ENCODE data around the gene CCDC191.

The CCDC191 gene

GRCh38 chr3:114011059-114011797 is 45.1 kb downstream of the CCDC191 start:
- no peaks in the 10 kb centered on the region for H3K27me3 ChIP-seq
- no peak for TF ChIP-seq Cebpa-rat (IDR thresholded peaks at IDR 0.05)
- H3K9me3 ChIP-seq (replicated peaks in 1 of 11): peaks cover under 1 to 7% (median under 1%) of the 10 kb centered on the region in 11 experiments; a peak in 18 of 22 replicates
- no peak overlapping the region for H3K4me3 ChIP-seq
- no peaks in the 10 kb centered on the region for H4K20me1 ChIP-seq
- peaks cover 0 to 1% (median 0%) of the 10 kb centered on the region in 11 experiments; a peak in 6 of 22 replicates for H3K36me3 ChIP-seq
- no peak overlapping the region for H3K4me2 ChIP-seq
- no peak overlapping the region for H3K9ac ChIP-seq
- peaks cover 0 to 8% (median under 1%) of the 10 kb centered on the region in 10 experiments; a peak in 10 of 20 replicates for H3K4me1 ChIP-seq
- H3K27ac ChIP-seq: no peak overlapping the region

- H3K9ac ChIP-seq: peak overlapping the region in 4 of 11 experiments; percentile 13 to 58 (median 44); a peak in 4 of 22 replicates
- no peaks in the 10 kb centered on the region for H4K20me1 ChIP-seq
- peaks cover 0 to 33% (median 22%) of the 10 kb centered on the region in 10 experiments; a peak in 14 of 20 replicates for H3K4me1 ChIP-seq
- H3K27ac ChIP-seq: peak overlapping the region in 5 of 11 experiments; percentile 32 to 81 (median 66); a peak in 9 of 22 replicates
- TF ChIP-seq Cebpa-rat (IDR thresholded peaks at IDR 0.05): no peak
- H3K27me3 ChIP-seq: no peaks in the 10 kb centered on the region
- peaks cover 0 to 28% (median 0%) of the 10 kb centered on the region in 11 experiments; a peak in 6 of 22 replicates for H3K36me3 ChIP-seq
- peaks cover 7 to 27% (median 12%) of the 10 kb centered on the region in 11 experiments; a peak in 20 of 22 replicates for H3K9me3 ChIP-seq (replicated peaks in 1 of 11)
- H3K4me2 ChIP-seq: peak overlapping the region in 8 of 11 experiments; percentile 27 to 82 (median 67); a peak in 15 of 22 replicates
- H3K4me3 ChIP-seq: peak overlapping the region in 3 of 10 experiments; percentile 20 to 35 (median 26); a peak in 1 of 20 replicates
Observed at GRCh38 chr3:114005481-114005880, 50.8 kb downstream of the CCDC191 start.

- H4K20me1 ChIP-seq: no peaks in the 10 kb centered on the region
- H3K9ac ChIP-seq: peak overlapping the region in 9 of 11 experiments; percentile 14 to 49 (median 31); a peak in 10 of 22 replicates
- 0 out of 22 replicates have a peak, but pooled peaks of 1 of the 11 experiments have one; percentile 34 for TF ChIP-seq Cebpa-rat (IDR thresholded peaks at IDR 0.05)
- 0 out of 22 replicates have a peak, but pooled peaks cover 0 to under 1% (median 0%) of the 10 kb centered on the region in 11 experiments for H3K36me3 ChIP-seq
- no peaks in the 10 kb centered on the region for H3K9me3 ChIP-seq (replicated peaks in 1 of 11)
- H3K4me3 ChIP-seq: no peak overlapping the region; a peak in 1 of 20 replicates
- peak overlapping the region; percentile 55 to 89 (median 83) for H3K4me2 ChIP-seq
- H3K27ac ChIP-seq: peak overlapping the region; percentile 59 to 79 (median 73); a peak in 20 of 22 replicates
- no peaks in the 10 kb centered on the region for H3K27me3 ChIP-seq
- peaks cover 16 to 45% (median 37%) of the 10 kb centered on the region in 10 experiments for H3K4me1 ChIP-seq
Observed at GRCh38 chr3:113985541-113985940, 70.8 kb downstream of the CCDC191 start.

- H3K4me3 ChIP-seq: no peak overlapping the region
- no peaks in the 10 kb centered on the region for H3K27me3 ChIP-seq
Observed at GRCh38 chr3:113983544-113983943, 72.8 kb downstream of the CCDC191 start.

GRCh38 chr3:113981803-113982202 is 74.5 kb downstream of the CCDC191 start:
- Histone ChIP-seq H3K9ac (no peak overlapping the region), H3K4me2 (peak overlapping the region in 3 of 11 experiments; percentile 2 to 35 (median 14); a peak in 5 of 22 replicates)
- no peak for TF ChIP-seq Cebpa-rat (IDR thresholded peaks at IDR 0.05)

More at GRCh38 chr3:113983544-113983943, 72.8 kb downstream of the CCDC191 start:
- TF ChIP-seq Cebpa-rat (IDR thresholded peaks at IDR 0.05): no peak
- no peak overlapping the region for H3K9ac ChIP-seq
- H3K9me3 ChIP-seq (replicated peaks in 1 of 11): no peaks in the 10 kb centered on the region
- H3K36me3 ChIP-seq: peaks cover 0 to 11% (median 0%) of the 10 kb centered on the region in 11 experiments; a peak in 3 of 22 replicates
- no peak overlapping the region for H3K27ac ChIP-seq
- H3K4me2 ChIP-seq: no peak overlapping the region
- H3K4me1 ChIP-seq: peaks cover 16 to 45% (median 37%) of the 10 kb centered on the region in 10 experiments
- H4K20me1 ChIP-seq: no peaks in the 10 kb centered on the region

GRCh38 chr3:113979916-113980315 is 76.4 kb downstream of the CCDC191 start:
- no peak for TF ChIP-seq Cebpa-rat (IDR thresholded peaks at IDR 0.05)

More at GRCh38 chr3:113981803-113982202, 74.5 kb downstream of the CCDC191 start:
- Histone ChIP-seq H3K9me3 (replicated peaks in 1 of 11) (no peaks in the 10 kb centered on the region), H3K27ac (no peak overlapping the region), H3K36me3 (peaks cover 0 to 14% (median 0%) of the 10 kb centered on the region in 11 experiments; a peak in 4 of 22 replicates), H4K20me1 (no peaks in the 10 kb centered on the region), H3K4me3 (no peak overlapping the region), H3K27me3 (no peaks in the 10 kb centered on the region), H3K4me1 (peaks cover 16 to 45% (median 43%) of the 10 kb centered on the region in 10 experiments)

GRCh38 chr3:113977822-113978221 is 78.5 kb downstream of the CCDC191 start:
- Histone ChIP-seq H3K4me2 (peak overlapping the region in 7 of 11 experiments; percentile 4 to 35 (median 25); a peak in 7 of 22 replicates), H3K36me3 (peaks cover 0 to 38% (median 12%) of the 10 kb centered on the region in 11 experiments; a peak in 12 of 22 replicates), H4K20me1 (no peaks in the 10 kb centered on the region), H3K9ac (no peak overlapping the region), H3K4me3 (no peak overlapping the region), H3K27me3 (no peaks in the 10 kb centered on the region), H3K4me1 (peaks cover 0 to 18% (median 15%) of the 10 kb centered on the region in 10 experiments; a peak in 14 of 20 replicates), H3K9me3 (replicated peaks in 1 of 11) (peaks cover 20 to 27% (median 22%) of the 10 kb centered on the region in 11 experiments), H3K27ac (no peak overlapping the region)
- TF ChIP-seq Cebpa-rat (IDR thresholded peaks at IDR 0.05): no peak

More at GRCh38 chr3:113979916-113980315, 76.4 kb downstream of the CCDC191 start:
- peaks cover 0 to 19% (median 0%) of the 10 kb centered on the region in 11 experiments; a peak in 4 of 22 replicates for H3K36me3 ChIP-seq
- H3K4me2 ChIP-seq: no peak overlapping the region
- H3K4me1 ChIP-seq: peaks cover 3 to 27% (median 25%) of the 10 kb centered on the region in 10 experiments; a peak in 19 of 20 replicates
- no peak overlapping the region for H3K4me3 ChIP-seq
- no peaks in the 10 kb centered on the region for H3K27me3 ChIP-seq
- no peaks in the 10 kb centered on the region for H4K20me1 ChIP-seq
- no peak overlapping the region for H3K27ac ChIP-seq
- no peak overlapping the region for H3K9ac ChIP-seq
- H3K9me3 ChIP-seq (replicated peaks in 1 of 11): peaks cover 0 to 6% (median under 1%) of the 10 kb centered on the region in 11 experiments; a peak in 8 of 22 replicates

- H4K20me1 ChIP-seq: no peaks in the 10 kb centered on the region
- H3K4me3 ChIP-seq: no peak overlapping the region
- H3K27ac ChIP-seq: no peak overlapping the region
- H3K9me3 ChIP-seq (replicated peaks in 1 of 11): peaks cover 14 to 26% (median 17%) of the 10 kb centered on the region in 11 experiments
- no peak overlapping the region for H3K9ac ChIP-seq
- H3K27me3 ChIP-seq: no peaks in the 10 kb centered on the region
- H3K4me1 ChIP-seq: no peaks in the 10 kb centered on the region
- TF ChIP-seq Cebpa-rat (IDR thresholded peaks at IDR 0.05): no peak
- H3K36me3 ChIP-seq: peaks cover 0 to 13% (median 7%) of the 10 kb centered on the region in 11 experiments; a peak in 7 of 22 replicates
- no peak overlapping the region for H3K4me2 ChIP-seq
Observed at GRCh38 chr3:113968986-113969385, 87.3 kb downstream of the CCDC191 start.

GRCh38 chr3:113966172-113966571 is 90.2 kb downstream of the CCDC191 start:
- Histone ChIP-seq H3K9me3 (replicated peaks in 1 of 11) (no peaks in the 10 kb centered on the region), H3K36me3 (peaks cover 0 to 6% (median 0%) of the 10 kb centered on the region in 11 experiments; a peak in 2 of 22 replicates)
- no peak for TF ChIP-seq Cebpa-rat (IDR thresholded peaks at IDR 0.05)

More at GRCh38 chr3:113966172-113966571, 90.2 kb downstream of the CCDC191 start:
- no peak overlapping the region for H3K4me2 ChIP-seq
- H4K20me1 ChIP-seq: no peaks in the 10 kb centered on the region
- H3K27me3 ChIP-seq: no peaks in the 10 kb centered on the region
- no peak overlapping the region for H3K9ac ChIP-seq
- H3K4me1 ChIP-seq: no peaks in the 10 kb centered on the region
- H3K27ac ChIP-seq: no peak overlapping the region
- H3K4me3 ChIP-seq: no peak overlapping the region

Data from BLaER1 treated with 17β-estradiol and CSF1 and Interleukin-3, amounts not matched to agents 10 nM and 100 nM (cell line).